Keratinocyte (primary cell): ENCODE data around the gene PEPD. TPM values are rescaled to one million over a fixed set of nuclear protein-coding genes. Genes with fewer than 3 reads are reported as not detected.

Experiments
- DNase-seq: peaks from one replicate; pipeline ENCODE4 v3.0.0-alpha.2; 2011; ENCODE audit warnings: low read depth, missing footprints, low spot score
- FAIRE-seq: peaks from 2 replicates; lab custom pipeline; 2011; peaks lifted over from hg19 to GRCh38; lab: Jason Lieb, UNC
- H2AFZ ChIP-seq: 2 replicates; pipeline ENCODE4 v1.6.0; 2012; ENCODE audit warnings: low read length, control low read depth, inconsistent platforms; ENCODE audit not compliant: control insufficient read depth
- H3K27ac ChIP-seq: 2 replicates; pipeline ENCODE4 v1.5.1; 2011; ENCODE audit warnings: low read length; ENCODE audit not compliant: control insufficient read depth, insufficient read depth
- H3K27me3 ChIP-seq: 3 replicates; pipeline ENCODE4 v1.6.0; 2011; ENCODE audit warnings: low read length; ENCODE audit not compliant: control insufficient read depth, insufficient read depth; ENCODE audit errors: extremely low read depth
- H3K36me3 ChIP-seq, 2 experiments: 2 replicates in 1 of 2; 3 replicates in 1 of 2; pipeline ENCODE4 v1.5.1; 2011; ENCODE audit warnings: low read length in 2 of 2, mild to moderate bottlenecking in 1 of 2; ENCODE audit not compliant: control insufficient read depth in 2 of 2, insufficient read depth in 2 of 2; ENCODE audit errors: extremely low read depth in 1 of 2
- H3K4me1 ChIP-seq: 3 replicates; pipeline ENCODE4 v1.5.1; 2011; ENCODE audit warnings: low read length; ENCODE audit not compliant: control insufficient read depth, insufficient read depth; ENCODE audit errors: extremely low read depth
- H3K4me2 ChIP-seq: 3 replicates; pipeline ENCODE4 v1.6.0; 2011; ENCODE audit warnings: low read depth, low read length; ENCODE audit not compliant: control insufficient read depth, insufficient read depth; ENCODE audit errors: extremely low read depth
- H3K4me3 ChIP-seq, 3 experiments: fragments of 200-600 bp in 1 of 3; sonication (generic) in 1 of 3; 2 replicates in 2 of 3; 3 replicates in 1 of 3; pipeline ENCODE4 v1.5.1; 2011 to 2016; ENCODE audit warnings: low read length in 3 of 3, mild to moderate bottlenecking in 3 of 3, control low read depth in 2 of 3, inconsistent platforms in 1 of 3, low read depth in 1 of 3, mixed read lengths in 1 of 3, mixed run types in 1 of 3, moderate library complexity in 1 of 3; ENCODE audit not compliant: control insufficient read depth in 2 of 3, insufficient read depth in 2 of 3; ENCODE audit errors: extremely low read depth in 1 of 3
- H3K79me2 ChIP-seq: 2 replicates; pipeline ENCODE4 v1.6.0; 2012; ENCODE audit warnings: low read length; ENCODE audit not compliant: control insufficient read depth, insufficient read depth
- H3K9ac ChIP-seq: 3 replicates; pipeline ENCODE4 v1.6.0; 2011; ENCODE audit warnings: low read length; ENCODE audit not compliant: control insufficient read depth, insufficient read depth; ENCODE audit errors: extremely low read depth
- H3K9me1 ChIP-seq: 3 replicates; pipeline ENCODE4 v1.6.0; 2011; ENCODE audit warnings: low read length; ENCODE audit not compliant: control insufficient read depth, insufficient read depth; ENCODE audit errors: extremely low read depth
- H3K9me3 ChIP-seq: 2 replicates; pipeline ENCODE4 v1.5.1; 2012; ENCODE audit warnings: low read depth, low read length; ENCODE audit not compliant: control insufficient read depth
- H4K20me1 ChIP-seq: 3 replicates; pipeline ENCODE4 v1.6.0; 2011; ENCODE audit warnings: low read length; ENCODE audit not compliant: control insufficient read depth, insufficient read depth; ENCODE audit errors: extremely low read depth
- EZH2 ChIP-seq: IDR thresholded peaks from one replicate; pipeline ENCODE4 v1.6.1; 2012; ENCODE audit warnings: inconsistent platforms, mild to moderate bottlenecking, low read length, moderate library complexity
- dilution Hi-C: fragments of 300-500 bp; cut with MboI; formaldehyde crosslinking; loops from one replicate; pipeline ENCODE4 v1.7.0; 2020; ENCODE audit warnings: low sequenced_read_pairs; ENCODE audit not compliant: extremely low pct_ligation_motif_present
- polyA plus RNA-seq, 5 experiments: library from polyadenylated mRNA; depleted of rRNA in 3 of 5; stranded (reverse) in 3 of 5; stranded (forward) in 1 of 5; unstranded in 1 of 5; fragments of >200 nt; gene quantifications; 1 replicate in 1 of 5; 2 replicates in 3 of 5; 3 replicates in 1 of 5; pipeline versions ENCODE4 v1.2.1 to v1.2.3, GENCODE V29; 2011 to 2012; ENCODE audit warnings: missing spikeins in 2 of 5, low read depth in 1 of 5, low replicate concordance in 1 of 5
- TF ChIP-seq, protein P1 (sequence below), 3 experiments: IDR thresholded peaks in 1 of 3; conservative IDR thresholded peaks in 1 of 3; optimal IDR thresholded peaks in 1 of 3; 2 replicates in 2 of 3; 3 replicates in 1 of 3; pipeline versions ENCODE3 to v1.5.1; 2011; ENCODE audit warnings: low read length in 3 of 3, mild to moderate bottlenecking in 3 of 3, moderate library complexity in 2 of 3, control low read depth in 1 of 3, inconsistent platforms in 1 of 3; ENCODE audit not compliant: insufficient read depth in 2 of 3; ENCODE audit errors: extremely low read depth in 1 of 3

The PEPD gene
- polyA plus RNA-seq, 1 donor (not counting 4 experiments of a cell fraction or from before 2014, with no cell fraction given): 36.9 TPM

DNA sequence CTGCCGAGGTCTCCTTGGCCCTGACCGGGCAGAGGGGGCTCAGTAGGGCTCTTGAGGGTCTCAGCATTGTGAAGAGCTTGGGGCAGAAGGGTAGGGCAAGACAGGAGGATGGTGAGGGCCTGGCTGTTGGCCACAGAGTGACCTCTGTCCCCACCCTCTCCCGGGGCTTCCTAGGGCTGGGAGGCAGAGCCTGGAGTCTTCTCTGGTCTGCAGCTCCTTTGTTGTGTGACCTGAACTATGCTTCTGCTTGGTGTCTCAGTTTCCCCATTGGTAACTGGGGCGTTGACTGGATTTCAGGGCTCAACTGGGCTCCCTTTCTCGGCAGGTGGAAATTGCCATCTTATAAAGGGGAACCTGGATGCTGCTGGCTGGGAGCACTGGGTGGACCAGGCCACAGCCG is 30.1 kb upstream of the PEPD start:
- peaks cover 4% of the 10 kb centered on the region for H3K27me3 ChIP-seq
- no peak overlapping the region for H2AFZ ChIP-seq
- no peaks in the 10 kb centered on the region for H3K9me1 ChIP-seq
- no peak for FAIRE-seq
- no peak overlapping the region for H3K4me2 ChIP-seq
- no peak for DNase-seq
- no peaks in the 10 kb centered on the region for H3K36me3 ChIP-seq
- no peaks in the 10 kb centered on the region for H3K9me3 ChIP-seq
- no peaks in the 10 kb centered on the region for H3K79me2 ChIP-seq
- no peak overlapping the region for H3K4me3 ChIP-seq
- H3K9ac ChIP-seq: no peak overlapping the region
- no peak for TF ChIP-seq EZH2
- no peaks in the 10 kb centered on the region for H3K4me1 ChIP-seq
- dilution Hi-C loops: no loop called here
- H4K20me1 ChIP-seq: no peaks in the 10 kb centered on the region
- H3K27ac ChIP-seq: no peak overlapping the region

DNA sequence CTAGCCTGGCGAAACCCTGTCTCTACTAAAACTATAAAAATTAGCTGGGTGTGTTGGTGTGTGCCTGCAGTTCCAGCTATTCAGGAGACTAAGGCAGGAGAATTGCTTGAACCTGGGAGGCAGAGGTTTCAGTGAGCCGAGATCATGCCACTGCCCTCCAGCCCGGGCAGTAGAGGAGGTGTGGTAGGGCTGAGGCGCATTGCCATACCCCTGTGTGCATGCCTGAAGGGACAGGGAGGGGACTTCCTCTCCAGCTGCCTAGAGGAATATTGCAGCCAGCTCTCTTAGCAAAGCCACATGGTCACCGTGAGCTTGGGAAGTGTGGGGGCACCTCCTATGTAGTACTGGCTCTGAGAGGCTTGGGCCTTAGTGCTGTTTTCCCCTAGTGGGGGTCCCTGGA is 29.2 kb upstream of the PEPD start:
- Histone ChIP-seq H3K4me1 (no peaks in the 10 kb centered on the region), H3K79me2 (no peaks in the 10 kb centered on the region), H3K36me3 (no peaks in the 10 kb centered on the region), H3K4me2 (no peak overlapping the region), H3K9me3 (no peaks in the 10 kb centered on the region), H3K9me1 (no peaks in the 10 kb centered on the region), H3K4me3 (no peak overlapping the region), H3K9ac (no peak overlapping the region), H3K27ac (no peak overlapping the region), H2AFZ (no peak overlapping the region), H4K20me1 (no peaks in the 10 kb centered on the region), H3K27me3 (no peaks in the 10 kb centered on the region)
- TF ChIP-seq, protein P1, sequence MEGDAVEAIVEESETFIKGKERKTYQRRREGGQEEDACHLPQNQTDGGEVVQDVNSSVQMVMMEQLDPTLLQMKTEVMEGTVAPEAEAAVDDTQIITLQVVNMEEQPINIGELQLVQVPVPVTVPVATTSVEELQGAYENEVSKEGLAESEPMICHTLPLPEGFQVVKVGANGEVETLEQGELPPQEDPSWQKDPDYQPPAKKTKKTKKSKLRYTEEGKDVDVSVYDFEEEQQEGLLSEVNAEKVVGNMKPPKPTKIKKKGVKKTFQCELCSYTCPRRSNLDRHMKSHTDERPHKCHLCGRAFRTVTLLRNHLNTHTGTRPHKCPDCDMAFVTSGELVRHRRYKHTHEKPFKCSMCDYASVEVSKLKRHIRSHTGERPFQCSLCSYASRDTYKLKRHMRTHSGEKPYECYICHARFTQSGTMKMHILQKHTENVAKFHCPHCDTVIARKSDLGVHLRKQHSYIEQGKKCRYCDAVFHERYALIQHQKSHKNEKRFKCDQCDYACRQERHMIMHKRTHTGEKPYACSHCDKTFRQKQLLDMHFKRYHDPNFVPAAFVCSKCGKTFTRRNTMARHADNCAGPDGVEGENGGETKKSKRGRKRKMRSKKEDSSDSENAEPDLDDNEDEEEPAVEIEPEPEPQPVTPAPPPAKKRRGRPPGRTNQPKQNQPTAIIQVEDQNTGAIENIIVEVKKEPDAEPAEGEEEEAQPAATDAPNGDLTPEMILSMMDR (optimal IDR thresholded peaks at IDR 0.05 in 1 of 3, IDR thresholded peaks at IDR 0.05 in 1 of 3, conservative IDR thresholded peaks at IDR 0.05 in 1 of 3; ENCODE audit: extremely low read depth in 1 of 3, insufficient read depth in 2 of 3, low read length in 3 of 3): no peak
- no peak for TF ChIP-seq EZH2
- DNase-seq (no peak), FAIRE-seq (no peak)
- dilution Hi-C loops: no loop called here

DNA sequence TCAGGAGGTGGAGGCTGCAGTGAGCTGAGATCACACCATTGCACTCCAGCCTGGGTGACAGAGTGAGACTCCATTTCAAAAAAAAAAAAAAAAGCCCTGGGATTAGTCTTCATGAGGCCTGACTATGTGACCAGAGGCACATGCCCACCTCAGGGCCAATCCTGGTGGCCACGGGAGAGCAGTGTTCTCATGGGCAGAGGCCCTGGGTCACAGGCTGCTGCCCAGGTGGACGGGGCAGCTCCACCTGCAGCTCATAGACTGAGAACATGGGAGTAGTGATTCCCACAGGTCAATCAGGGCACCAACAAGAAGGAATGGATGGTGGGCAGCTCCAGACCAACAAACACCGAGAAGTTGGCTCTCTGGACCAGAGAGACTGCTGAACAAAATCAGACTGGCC is 26.1 kb upstream of the PEPD start:
- Histone ChIP-seq H3K27ac (no peak overlapping the region), H3K9me1 (no peaks in the 10 kb centered on the region), H2AFZ (no peak overlapping the region), H3K27me3 (no peaks in the 10 kb centered on the region), H3K4me1 (no peaks in the 10 kb centered on the region), H3K9ac (no peak overlapping the region), H4K20me1 (no peaks in the 10 kb centered on the region), H3K4me3 (no peak overlapping the region), H3K4me2 (no peak overlapping the region), H3K79me2 (no peaks in the 10 kb centered on the region), H3K36me3 (no peaks in the 10 kb centered on the region), H3K9me3 (no peaks in the 10 kb centered on the region)
- no peak for FAIRE-seq
- dilution Hi-C loops: no loop called here
- TF ChIP-seq, protein P1 (optimal IDR thresholded peaks at IDR 0.05 in 1 of 3, IDR thresholded peaks at IDR 0.05 in 1 of 3, conservative IDR thresholded peaks at IDR 0.05 in 1 of 3; ENCODE audit: extremely low read depth in 1 of 3, insufficient read depth in 2 of 3, low read length in 3 of 3): no peak
- no peak for TF ChIP-seq EZH2
- DNase-seq: no peak
